ENCODE data around the gene FBXO10.

DNA sequence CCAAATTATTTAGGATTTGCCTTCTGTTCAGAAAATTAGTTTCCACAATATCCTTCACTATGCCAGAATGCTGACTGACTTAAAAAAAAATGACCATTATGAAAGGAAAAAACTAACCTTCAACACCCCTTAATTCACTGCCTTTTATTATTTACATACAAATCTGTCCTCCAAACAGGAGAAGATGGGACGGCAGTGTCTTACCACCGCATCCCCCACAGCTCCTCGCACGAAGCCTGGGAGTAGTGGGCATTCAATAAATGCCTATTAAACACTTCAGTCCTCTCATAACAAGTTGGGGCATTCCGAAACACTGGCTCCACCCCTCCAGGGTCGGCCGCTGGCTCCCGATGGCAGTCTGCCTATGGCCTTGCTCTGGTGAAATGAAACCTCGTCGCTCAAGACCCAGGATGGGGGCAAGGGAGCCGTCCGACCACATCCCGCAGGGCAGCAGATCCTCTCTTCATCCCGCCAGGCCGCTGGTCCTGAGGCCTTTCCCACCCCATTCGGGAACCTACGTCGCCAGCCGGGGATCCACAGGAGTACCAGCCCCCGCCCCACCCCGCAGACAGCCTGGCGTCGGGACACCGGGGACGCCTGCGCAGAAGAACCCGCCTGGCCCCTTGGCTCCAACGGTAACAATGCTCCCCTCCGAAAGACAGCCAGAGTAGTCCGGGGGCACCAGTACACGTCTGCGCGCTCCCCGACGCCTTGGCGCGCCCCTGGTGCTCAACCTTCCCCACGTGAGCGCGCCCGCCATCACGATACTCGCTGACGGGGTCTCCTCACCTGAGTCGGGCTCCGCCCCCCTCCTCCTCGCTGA is 111.5 kb downstream of the FBXO10 start:
- TF ChIP-seq, protein P1, sequence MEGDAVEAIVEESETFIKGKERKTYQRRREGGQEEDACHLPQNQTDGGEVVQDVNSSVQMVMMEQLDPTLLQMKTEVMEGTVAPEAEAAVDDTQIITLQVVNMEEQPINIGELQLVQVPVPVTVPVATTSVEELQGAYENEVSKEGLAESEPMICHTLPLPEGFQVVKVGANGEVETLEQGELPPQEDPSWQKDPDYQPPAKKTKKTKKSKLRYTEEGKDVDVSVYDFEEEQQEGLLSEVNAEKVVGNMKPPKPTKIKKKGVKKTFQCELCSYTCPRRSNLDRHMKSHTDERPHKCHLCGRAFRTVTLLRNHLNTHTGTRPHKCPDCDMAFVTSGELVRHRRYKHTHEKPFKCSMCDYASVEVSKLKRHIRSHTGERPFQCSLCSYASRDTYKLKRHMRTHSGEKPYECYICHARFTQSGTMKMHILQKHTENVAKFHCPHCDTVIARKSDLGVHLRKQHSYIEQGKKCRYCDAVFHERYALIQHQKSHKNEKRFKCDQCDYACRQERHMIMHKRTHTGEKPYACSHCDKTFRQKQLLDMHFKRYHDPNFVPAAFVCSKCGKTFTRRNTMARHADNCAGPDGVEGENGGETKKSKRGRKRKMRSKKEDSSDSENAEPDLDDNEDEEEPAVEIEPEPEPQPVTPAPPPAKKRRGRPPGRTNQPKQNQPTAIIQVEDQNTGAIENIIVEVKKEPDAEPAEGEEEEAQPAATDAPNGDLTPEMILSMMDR (IDR thresholded peaks at IDR 0.05; ENCODE audit: low read depth, low read length): no peak
- no peak for TF ChIP-seq EZH2phosphoT487 (IDR thresholded peaks at IDR 0.05; ENCODE audit: low read depth)

Data from OCI-LY3 (cell line).